Activated CD8-positive, alpha-beta memory T cell treated with anti-CD3 and anti-CD28 coated beads, Interleukin-2, amount 50 U/mL, for 1 hour (primary cell): ENCODE data around the gene SMAD6.

Source experiments
- DNase-seq: peaks from one replicate; pipeline ENCODE4 v3.0.0-alpha.2; 2020; ENCODE audit errors: extremely low read depth

The SMAD6 gene

GRCh38 chr15:66775127-66776105 is 73.4 kb downstream of the SMAD6 start:
- DNase-seq: no peak

- DNase-seq: no peak
Observed at GRCh38 chr15:66777054-66777453, 75.0 kb downstream of the SMAD6 start.

- no peak for DNase-seq
Observed at GRCh38 chr15:66777596-66778313, 75.7 kb downstream of the SMAD6 start.

- no peak for DNase-seq
Observed at GRCh38 chr15:66778314-66778665, 76.3 kb downstream of the SMAD6 start.

GRCh38 chr15:66778716-66779115 is 76.7 kb downstream of the SMAD6 start:
- no peak for DNase-seq

- DNase-seq: no peak
Observed at GRCh38 chr15:66779331-66780009, 77.4 kb downstream of the SMAD6 start.

GRCh38 chr15:66780172-66780972 is 78.3 kb downstream of the SMAD6 start:
- no peak for DNase-seq

- no peak for DNase-seq
Observed at GRCh38 chr15:66780973-66781718, 79.1 kb downstream of the SMAD6 start.

GRCh38 chr15:66782785-66783184 is 80.7 kb downstream of the SMAD6 start:
- DNase-seq: no peak

- DNase-seq: no peak
Observed at GRCh38 chr15:66783314-66783713, 81.3 kb downstream of the SMAD6 start.

- no peak for DNase-seq
Observed at GRCh38 chr15:66783725-66784124, 81.7 kb downstream of the SMAD6 start.

- DNase-seq: no peak
Observed at GRCh38 chr15:66784174-66784573, 82.1 kb downstream of the SMAD6 start.

- DNase-seq: no peak
Observed at GRCh38 chr15:66785637-66786036, 83.6 kb downstream of the SMAD6 start.

- DNase-seq: no peak
Observed at GRCh38 chr15:66786222-66786621, 84.2 kb downstream of the SMAD6 start.

GRCh38 chr15:66786708-66787488 is 84.9 kb downstream of the SMAD6 start:
- DNase-seq: no peak

GRCh38 chr15:66787489-66787871 is 85.4 kb downstream of the SMAD6 start:
- DNase-seq: no peak

GRCh38 chr15:66788024-66788423 is 86.0 kb downstream of the SMAD6 start:
- DNase-seq: no peak

- DNase-seq: no peak
Observed at GRCh38 chr15:66789029-66790025, 87.3 kb downstream of the SMAD6 start.

GRCh38 chr15:66795851-66796250 is 93.8 kb downstream of the SMAD6 start:
- no peak for DNase-seq
